Measurements from ENCODE around the gene ANO3.

DNA sequence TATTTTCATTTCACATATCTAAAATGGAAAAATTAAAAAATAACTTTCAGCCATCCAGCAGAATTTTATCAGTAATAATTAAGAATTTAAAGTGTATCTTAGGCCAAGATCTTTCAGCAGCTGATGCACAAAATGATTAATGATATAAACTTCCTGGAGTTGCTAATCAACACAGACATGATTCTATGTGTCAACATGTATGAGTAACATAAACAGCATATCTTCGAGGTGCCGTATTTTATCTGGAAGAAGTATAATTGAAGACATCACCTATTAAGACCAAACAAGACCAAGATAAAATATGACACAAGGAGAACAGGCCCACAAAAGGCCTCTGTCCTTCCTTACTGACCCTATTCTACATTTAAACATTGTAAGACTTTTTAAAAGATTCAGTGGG lies 344.7 kb downstream of the ANO3 start:
- TF ChIP-seq CTCF (IDR thresholded peaks at IDR 0.05) (no peak), POLR2A (IDR thresholded peaks at IDR 0.05) (no peak)
